ENCODE data around the gene TMEM163.

The TMEM163 gene

DNA sequence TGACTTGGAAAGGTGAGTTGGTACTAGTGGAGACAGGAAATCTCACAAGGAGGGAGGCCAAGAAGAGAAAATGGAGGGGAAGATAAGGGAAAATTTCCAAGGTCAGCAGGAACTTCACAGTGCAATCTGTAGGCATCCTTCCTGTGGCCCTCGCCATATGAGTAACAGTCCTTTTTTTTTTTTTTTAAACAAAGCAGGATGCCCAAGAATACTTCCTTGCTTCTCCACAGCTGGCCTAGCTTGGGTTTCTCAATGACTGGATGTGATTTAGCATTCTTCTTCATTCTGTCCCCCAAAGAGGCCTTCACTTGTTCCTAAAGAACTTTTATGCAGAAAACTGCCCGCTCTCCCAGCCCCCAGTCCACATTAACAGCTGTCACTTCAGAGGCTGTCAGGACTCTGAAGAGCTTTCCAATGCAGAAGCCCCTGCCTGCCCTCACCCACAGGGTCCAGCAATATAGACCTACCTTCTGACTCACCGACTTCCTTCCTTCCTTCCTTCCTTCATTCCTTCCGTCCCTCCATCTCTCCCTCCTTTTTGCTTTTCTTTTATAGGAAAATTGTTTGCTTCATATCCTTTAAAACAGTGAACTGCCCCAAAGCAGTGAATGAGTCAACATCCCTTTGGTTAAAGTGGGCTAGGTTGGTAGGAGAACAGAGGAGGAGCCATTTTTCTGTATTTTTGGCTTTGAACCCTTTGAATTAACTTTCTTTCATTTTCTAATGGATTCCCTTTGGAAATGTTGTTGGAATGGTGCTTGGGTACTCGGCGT lies 292.9 kb downstream of the TMEM163 start:
- no peak for DNase-seq

DNA sequence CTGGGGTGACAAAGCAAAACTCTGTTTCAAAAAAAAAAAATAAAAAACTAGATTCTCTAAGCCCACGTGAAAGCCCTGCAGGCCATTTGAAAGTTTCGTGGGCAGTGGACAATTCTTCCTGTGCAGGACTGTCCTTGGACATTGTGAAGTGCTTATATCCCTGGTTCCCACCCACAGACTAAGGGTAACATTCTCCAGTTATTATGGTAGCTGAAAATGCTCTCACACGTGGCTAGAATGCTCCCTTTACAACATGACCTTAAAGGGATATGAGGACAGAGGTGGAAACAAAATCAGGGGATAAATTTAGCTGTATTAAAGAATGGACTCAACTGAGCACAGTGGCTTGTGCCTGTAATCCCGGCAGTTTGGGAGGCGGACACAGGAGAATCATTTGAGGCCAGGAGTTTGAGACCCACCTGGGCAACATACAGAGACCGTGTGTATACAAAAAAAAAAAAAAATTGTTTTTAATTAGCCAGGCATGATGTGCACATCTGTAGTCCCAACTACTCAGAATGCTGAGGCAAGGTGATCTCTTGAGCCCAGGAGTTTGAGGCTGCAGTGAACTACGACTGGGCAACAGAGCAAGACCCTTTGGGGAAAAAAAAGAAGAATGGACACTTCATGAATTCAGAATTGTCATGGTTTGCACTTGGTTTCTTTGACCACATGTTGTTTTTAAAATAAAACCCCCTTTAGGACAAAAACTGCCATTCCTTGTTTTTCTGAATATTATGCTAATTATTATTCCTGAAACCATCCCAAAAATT lies 297.1 kb downstream of the TMEM163 start:
- DNase-seq, result no peak

DNA sequence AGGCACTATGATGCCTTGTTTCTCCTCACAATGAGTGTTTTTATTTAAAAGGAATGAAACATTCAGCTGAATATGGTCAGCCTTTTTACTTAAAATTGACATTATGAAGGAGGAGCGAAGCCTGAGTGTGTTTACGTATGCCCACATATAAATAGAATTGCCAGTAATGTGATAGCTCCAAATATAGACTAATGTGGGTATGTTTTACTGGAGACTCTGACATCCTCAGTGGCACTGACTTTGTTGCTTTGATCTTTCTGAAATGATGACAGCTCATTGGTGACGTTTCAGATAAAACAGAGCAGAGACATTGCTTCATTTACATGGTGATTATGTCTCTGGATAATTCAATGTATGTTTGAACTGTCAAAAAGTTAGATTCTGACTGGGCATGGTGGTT lies 297.9 kb downstream of the TMEM163 start:
- no peak for DNase-seq

DNA sequence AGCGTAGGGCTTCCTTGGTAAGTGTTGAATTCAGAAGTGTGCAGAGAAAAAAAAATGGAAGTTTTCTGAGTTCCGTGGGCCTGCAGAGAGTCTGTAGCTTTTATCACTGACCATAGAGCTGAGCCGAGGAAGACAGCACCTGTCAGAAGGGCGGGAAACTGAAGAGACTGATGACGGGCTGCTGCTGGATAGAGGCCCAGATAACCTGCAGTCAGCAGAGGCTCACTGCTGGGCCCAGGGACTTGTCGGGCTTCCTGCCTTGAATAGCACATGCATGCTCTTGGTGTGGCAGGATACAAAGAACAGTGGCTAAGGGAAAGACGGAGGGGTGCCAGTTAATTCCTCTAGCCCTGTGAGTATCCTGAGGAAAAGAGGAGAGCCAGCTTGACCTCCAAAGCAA lies 298.5 kb downstream of the TMEM163 start:
- no peak for DNase-seq

DNA sequence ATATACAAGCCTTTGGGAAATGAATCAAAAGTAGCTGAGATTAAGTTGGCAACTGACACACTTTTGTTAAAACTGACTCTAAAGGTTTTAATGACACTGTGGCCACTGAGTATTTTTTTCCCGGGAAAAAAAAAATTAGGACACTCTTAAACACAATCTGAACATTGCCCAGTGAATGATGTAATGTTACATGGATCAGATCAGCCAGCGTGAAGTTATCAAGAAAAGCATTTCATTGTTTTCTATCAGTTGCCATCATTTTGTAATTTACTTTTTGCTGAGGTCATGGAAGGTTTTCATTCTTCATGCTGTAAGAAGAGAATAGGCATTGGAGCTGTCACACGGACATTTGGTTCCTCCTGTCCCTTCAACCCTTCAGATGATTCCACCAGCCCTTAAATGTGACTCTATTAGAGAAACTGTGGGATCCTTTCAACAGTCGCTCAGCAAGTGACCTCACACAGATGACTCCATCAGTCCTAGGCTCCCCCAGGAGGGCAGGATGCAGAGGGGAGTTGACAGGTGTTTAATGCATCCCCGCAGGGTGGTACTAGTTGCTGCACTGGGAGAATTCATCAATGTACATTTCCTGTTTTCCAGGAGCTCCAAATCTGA lies 300.7 kb downstream of the TMEM163 start:
- no peak for DNase-seq

DNA sequence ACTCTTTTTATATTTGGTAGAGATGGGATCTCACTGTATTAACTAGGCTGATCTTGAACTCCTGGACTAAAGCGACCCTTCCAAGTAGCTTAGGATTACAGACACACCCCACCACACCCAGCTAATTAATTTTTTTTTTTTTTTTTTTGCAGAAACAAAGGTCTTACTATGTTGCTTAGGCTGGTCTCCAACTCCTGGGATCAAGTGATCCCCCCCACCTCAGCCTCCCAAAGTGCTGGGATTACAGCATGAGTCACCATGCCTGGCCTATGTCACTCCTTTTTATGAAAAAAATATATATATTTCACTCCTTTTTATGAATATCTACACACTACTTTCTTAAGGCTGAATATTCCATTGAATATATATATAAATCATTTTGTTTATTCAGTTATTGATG lies 302.2 kb downstream of the TMEM163 start:
- DNase-seq, result no peak

DNA sequence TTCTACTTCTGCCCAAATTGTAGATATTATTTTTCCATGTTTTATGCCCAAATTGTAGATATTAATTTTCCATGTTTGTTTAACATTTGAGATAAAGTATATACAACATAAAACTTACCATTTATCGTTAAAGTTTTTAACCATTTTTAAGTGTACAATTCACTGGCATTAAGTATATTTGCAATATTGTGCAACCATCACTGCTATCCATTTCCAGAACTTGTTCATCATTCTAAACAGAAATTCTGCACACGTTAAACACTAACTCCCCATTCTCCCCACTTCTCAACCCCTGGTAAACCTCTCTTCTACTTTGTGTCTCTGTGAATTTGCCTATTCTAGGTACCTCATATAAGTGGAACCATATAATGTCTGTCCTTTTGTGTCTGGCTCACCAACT lies 302.8 kb downstream of the TMEM163 start:
- DNase-seq, result no peak

DNA sequence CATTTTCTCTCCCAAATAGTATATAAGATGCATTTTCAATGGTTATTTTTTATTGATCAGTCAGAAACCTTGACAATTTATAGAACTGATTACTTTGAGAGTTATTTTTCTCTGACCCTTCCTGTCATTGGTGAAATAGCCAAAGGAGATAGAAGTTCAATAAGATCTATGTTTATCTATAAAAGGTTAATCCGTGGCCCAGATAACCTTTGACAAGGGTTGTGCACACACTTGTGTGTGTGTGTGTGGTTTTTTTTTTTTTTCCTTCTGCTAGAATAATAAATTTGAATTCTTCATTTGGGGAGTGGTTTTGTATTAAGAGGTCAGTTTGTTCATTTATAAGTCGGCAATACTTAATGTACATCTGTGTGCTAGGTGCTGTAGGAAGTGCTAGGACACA lies 304.9 kb downstream of the TMEM163 start:
- DNase-seq, result no peak

DNA sequence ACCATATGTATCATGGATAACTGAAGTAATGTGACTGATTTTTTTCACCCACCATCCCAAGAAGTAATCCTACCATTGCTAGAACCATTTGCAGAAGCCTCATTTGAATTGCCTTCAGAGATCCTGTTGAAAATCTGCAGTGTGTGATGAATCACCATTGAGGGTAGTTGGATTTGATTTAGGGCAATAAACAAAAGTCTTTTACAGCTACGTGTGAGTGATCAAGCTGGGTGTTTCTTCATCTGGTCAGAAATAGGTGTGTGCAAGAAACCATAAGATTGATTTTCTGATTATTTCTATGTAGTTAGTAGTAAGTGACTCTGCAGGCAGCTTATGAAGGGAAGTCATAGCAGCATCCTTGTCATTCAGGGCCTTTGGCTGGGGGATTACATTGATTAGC lies 305.4 kb downstream of the TMEM163 start:
- no peak for DNase-seq

DNA sequence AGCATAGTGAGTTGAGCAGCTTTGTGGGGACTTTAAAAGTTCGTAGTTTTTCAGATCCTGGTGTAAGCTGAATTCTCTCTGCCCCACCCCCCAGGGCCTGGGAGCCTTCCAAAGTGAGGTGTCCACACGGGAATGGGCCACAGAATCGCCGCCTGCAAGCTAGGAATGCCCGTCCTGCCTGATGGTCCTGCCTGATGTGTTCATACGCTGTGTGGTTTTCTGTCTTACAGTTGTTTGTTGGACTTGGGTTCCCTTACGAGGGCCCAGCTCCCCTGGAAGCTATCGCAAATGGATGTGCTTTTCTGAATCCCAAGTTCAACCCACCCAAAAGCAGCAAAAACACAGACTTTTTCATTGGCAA lies 306.2 kb downstream of the TMEM163 start:
- no peak for DNase-seq

DNA sequence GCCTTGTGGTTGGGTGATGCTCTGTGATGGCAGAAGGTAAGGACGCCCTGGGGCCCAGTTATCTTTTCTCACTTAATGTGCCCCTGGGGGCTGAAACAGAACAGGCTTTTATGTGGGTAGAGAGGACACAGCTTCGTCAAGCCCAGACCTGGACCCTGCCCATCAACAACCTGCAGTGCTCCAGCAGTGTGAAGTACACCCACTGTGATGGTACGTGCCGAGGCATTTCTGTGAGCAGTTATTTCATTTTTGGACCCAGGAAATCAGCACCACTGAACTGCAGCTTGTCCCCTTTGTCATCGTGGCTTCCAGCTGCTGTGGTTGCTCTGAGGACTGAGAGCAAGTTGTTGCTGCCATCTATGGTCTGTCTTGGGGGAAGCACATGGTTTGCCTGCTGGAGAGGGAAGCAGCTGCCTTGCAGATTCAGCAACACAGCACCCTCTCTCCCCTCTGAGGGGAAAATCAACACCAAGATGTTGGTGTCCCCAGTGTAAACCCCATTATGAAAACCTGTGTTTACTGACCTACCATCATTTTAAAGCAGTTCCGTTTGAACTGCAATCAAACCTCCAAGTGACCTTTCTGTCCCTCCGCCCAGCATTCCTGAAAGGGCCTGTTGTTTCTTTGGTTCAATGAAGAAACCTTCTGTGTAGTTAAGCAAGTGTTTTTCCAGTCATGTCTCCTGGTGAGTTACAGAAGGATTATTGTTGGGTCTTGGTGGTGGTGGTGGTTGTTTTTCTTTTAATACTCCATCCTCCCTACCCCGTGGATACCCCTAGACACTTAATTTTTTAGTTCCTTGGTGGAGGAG lies 306.8 kb downstream of the TMEM163 start:
- peak; percentile 61 to 69 for DNase-seq

DNA sequence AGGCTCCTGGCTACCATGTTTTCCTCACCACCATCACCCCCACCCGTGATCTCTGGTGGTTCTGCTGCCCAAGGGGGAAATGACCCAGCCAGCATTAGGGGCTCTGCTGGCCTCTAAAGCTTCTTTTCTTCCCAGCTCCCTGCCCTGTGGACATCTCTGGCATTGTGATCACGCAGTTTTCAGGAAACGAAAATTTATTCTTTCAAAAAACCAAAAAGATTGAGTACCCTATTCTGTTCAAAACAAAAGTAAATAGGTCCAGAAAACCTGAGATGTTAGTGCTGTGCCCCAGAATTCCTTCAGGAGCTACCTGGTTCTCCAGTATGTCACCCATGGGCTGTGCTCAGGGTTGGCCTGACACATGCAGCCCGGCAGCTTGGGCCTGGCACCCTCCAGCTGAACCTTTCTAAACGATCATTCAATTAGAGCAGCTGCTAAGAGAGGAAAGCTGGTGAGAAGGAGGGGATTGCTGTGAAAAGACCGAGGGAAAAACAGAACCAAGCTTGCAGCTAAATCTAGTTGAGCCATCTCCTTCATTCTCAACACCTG lies 307.4 kb downstream of the TMEM163 start:
- no peak for DNase-seq

DNA sequence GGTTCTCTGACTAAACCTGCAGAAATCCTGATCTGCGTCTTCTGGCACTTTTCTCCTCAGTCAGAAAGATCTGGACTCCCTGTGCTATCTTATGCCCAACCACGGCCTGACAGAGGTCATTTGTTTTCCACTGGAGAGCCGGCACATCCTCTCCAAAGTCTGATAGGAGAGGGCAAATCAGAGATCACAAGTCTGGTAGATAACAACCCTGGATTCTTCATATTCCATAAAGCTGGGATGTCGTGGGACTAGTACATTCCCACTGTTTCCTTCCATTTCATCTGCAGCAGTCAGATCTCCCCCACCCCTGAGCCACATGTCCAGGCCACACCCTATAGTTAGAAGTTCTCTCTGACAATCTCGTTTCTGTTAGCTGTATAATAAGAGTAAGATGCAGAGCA lies 308.0 kb downstream of the TMEM163 start:
- DNase-seq, result no peak

DNA sequence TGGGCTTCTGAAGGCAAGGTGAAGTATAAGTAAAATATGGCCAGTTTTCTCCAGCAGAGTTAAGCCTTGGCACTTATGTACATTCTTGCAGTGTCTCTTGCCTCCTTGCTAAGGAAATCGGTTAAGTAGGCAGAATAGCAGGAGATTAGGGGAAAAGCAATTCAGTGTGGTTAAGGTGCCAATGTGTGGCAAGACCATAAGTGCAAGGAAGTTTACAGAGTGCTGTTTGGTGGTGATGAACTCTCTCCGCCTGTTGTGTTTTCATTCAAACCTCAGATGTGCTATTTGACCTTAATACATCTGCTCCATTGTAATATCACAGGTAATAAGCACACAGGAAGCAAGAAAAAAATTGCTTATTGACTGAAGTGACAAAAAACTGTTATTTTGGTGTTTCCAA lies 308.8 kb downstream of the TMEM163 start:
- no peak for DNase-seq

DNA sequence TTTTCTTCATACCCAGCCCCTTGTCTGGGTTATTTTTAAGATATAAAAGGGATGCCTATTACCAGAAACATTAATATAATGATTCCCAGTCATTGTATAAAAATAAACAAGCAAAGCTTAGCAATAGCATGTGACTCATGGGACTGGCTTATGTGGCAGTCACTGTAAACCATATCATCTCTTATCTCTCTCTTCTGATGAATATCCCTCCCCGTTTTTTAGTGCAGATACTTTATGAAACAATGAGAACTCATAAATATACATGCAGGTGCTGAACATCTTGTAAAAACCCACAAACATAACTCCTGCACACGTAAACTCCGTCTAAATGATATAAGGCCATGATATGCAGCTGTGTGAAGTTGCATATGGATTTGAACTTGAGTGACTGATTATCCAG lies 310.0 kb downstream of the TMEM163 start:
- DNase-seq, result no peak

DNA sequence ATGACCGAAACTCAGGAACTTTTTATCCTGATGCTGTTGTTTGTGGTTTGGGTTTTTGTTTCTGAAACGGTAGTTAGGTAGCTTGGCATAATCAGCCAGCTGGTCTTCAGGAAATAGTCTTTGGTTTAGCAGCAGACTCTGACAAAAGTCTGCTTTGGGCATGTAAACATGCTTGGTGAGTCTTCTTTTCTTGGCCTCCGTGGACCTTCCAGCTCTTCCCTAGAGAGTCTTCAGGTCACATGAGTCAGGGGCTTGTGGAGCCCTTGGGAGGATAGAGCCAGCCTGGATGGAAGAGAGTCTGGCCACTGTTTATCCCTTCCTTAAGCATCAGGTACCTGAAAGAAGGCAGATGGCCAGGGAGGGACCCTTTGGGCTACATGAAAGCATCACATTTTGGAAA lies 310.4 kb downstream of the TMEM163 start:
- no peak for DNase-seq

DNA sequence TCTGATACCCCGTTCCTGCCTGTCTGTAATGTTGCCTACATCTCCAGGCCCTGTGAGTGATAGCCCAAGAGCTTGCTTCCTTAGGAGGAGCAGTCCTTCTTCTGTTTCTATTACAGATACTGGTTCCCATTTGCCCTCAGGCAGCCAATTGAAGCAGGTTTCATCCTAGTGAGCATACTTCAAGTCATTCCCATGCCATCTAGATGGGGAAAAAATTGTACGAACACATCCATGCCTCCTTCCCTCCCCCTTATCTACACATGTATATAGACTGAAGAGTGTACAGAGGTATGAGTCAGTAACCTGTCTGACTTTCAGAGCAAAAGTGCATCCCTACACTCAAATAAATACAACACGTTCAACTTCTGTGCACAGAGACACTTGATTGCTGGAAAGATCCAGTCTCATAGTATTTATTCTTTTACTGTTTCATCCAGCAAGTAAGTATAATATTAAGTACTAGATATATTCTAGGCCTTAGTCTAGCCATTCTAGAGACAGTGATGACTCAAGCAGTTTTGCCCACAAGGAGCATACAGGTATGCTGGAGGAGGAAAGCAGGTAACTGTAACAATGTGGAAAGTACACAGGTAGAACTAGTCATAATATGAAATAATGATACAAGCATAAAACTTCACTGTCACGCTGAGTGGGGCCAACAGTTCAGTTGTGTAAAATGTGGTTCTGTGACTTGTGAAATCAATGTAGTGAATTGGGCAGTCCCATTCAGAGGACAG lies 311.5 kb downstream of the TMEM163 start:
- no peak for DNase-seq

DNA sequence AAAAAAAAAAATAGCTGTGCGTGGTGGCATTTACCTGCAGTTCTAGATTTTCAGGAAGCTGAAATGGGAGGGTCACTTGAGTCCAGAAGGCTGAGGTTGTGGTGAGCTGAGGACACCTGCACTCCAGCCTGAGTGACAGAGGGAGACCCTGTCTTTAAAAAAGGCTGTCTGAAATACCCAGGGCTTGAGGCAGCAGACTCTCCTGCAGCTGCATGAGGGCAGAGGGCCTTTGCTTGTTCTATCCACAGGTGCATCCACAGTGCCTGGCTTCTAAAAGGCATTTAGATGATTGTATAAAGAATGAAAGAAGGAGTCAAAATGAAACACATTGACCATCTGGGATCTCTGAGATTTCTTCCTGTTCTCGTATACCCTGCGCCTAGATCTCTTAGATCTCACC lies 312.1 kb downstream of the TMEM163 start:
- no peak for DNase-seq

DNA sequence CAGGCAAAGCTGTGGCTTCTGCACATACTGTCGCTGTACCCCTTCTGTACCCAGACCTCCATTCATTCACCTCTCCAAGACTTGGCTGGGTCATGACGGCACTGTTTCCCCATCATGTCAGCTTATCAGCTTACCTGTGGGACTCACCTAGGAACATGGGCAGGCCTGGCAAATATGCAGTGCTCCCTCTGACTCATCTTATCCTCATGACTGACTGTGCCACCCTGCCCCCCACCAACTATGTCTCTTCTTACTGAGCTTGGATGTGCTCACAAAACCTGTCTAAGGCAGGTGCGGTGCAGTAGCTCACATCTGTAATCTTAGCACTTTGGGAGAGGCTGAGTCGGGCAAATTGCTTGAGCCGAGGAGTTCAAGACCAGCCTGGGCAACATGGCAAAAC lies 312.5 kb downstream of the TMEM163 start:
- DNase-seq, result peak in 1 of 2 donors; percentile 7

All from activated CD4-positive, alpha-beta T cell treated with anti-CD3 and anti-CD28 coated beads for 4 hours (primary cell).